T-helper 2 cell (primary cell): ENCODE data around the gene FAM53B.

Experiments used
- DNase-seq, 5 experiments: peaks; one replicate each; pipeline versions ENCODE4 v3.0.0 to v3.0.0-alpha.2; 2012 to 2022

FAM53B gene

DNA sequence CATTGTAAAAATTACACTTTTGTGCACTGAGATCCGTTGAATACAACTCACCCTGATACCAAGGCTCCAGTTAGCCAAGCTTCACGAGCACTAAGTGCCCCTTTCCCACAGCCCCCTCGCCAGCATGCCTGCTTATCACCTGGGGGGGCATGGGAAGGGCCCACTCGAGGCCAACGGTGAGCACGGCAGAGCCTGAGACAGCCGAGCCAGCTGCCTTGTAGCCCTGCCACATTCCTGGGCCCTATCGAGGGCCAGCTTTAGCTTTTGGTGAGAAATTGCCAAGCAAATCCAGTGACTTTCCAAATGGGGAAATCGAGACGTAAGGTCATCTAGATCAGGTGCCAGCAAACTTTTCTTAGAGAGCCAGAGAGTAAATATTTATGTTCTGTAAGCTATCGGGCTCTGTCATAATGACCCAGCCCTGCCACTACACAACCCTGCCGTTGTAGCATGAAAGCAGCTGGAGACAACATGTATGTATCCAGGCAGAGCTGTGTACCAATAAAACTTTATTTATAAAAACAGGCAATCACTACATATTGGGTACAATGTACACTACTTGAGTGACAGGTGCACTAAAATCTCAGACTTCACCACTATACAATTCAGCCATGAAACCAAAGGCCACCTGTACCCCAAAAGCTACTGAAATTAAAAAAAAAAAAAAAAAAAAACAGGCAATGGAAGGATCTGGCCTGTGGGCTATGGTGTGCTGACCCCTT lies 83.6 kb downstream of the FAM53B start:
- no peak for DNase-seq

- DNase-seq, result peak in 2 of 5 experiments; percentile 59 to 71
Measured at GRCh38 chr10:124659380-124659779, 84.8 kb downstream of the FAM53B start.

DNA sequence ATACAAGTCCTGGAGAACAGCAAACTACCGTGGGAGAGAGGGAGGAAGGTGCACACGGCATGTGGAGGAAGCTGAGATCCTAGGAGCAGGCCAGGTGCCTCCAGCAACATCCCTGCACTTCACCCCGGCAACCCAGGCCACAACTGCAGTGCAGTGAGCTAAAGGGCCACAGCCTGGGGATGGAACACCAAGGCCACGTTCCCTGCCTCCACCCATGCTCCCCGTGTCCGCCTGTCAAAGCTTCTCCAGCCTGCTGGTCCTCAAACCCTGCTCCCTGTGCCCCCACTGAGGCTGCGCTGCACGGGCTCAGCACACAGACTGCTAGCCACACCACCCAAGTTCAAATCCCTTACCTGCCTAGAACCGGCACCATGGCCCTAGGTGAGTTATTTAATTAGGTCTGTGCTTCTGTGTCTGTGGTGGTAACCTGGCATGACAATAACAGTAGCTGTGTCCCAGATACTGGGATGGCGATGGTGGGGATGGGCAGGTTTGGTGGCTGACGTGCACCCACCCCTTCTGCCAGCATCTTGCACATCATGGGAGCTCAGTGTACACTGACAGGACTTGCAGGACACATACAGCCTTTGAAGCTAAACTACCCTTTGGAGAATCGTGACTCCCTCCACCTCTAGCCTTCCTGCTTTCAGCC lies 85.5 kb downstream of the FAM53B start:
- peak in 1 of 5 experiments; percentile 52 for DNase-seq

DNA sequence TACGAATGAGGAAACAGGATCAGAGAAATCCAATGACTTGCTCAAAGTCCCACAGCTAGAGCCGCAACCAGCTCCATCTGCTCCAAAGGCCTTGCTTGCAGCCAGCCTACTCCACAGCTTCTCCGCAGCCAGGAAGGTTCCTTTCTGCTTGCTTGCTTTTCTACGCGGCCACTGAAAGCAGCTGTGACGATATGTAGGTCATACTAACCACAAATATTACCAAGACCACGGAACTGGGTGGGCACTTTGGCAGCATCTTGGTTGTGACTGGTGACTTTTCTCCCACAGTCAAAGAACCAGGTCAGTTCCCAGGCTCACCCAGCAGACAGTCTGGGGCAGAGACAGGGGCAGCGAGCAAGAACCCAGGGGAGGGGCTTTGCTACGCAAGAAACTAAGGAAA lies 86.4 kb downstream of the FAM53B start:
- peak in 2 of 5 experiments; percentile 73 to 88 for DNase-seq

DNA sequence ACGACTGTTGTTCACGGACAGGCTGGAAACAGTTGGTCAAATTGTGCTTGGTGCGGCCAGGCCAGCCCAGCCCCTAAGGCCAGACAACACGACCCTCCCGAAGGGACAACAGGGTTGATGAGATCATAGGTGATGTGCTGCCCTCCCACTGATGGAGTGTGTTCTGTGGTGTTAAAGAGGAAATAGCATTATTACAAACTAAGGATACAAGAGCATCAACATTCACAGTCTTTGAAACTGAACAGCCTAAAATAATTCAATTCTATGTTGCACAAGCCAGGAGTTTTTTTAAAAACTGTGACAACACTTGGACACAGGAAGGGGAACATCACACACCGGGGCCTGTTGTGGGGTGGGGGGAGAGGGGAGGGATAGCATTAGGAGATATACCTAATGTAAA lies 87.6 kb downstream of the FAM53B start:
- DNase-seq, result no peak

DNA sequence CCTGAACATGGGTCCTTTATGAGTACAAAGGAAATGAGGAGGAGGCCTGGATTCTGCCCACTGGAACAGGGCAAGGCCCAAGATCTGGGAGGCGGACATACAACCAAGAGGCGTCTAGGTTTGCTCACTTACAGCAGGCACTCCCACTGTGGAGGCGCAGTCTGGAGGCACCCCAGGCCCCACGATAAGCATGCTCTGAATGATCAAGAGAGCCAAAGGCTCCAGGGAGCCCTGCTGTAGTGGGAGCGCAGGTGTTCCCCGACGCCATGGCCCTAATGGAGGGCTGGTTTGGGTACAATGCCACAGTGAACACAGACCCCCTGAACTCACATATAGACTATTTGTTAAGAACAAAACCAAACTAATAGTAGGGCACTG lies 88.1 kb downstream of the FAM53B start:
- no peak for DNase-seq

DNA sequence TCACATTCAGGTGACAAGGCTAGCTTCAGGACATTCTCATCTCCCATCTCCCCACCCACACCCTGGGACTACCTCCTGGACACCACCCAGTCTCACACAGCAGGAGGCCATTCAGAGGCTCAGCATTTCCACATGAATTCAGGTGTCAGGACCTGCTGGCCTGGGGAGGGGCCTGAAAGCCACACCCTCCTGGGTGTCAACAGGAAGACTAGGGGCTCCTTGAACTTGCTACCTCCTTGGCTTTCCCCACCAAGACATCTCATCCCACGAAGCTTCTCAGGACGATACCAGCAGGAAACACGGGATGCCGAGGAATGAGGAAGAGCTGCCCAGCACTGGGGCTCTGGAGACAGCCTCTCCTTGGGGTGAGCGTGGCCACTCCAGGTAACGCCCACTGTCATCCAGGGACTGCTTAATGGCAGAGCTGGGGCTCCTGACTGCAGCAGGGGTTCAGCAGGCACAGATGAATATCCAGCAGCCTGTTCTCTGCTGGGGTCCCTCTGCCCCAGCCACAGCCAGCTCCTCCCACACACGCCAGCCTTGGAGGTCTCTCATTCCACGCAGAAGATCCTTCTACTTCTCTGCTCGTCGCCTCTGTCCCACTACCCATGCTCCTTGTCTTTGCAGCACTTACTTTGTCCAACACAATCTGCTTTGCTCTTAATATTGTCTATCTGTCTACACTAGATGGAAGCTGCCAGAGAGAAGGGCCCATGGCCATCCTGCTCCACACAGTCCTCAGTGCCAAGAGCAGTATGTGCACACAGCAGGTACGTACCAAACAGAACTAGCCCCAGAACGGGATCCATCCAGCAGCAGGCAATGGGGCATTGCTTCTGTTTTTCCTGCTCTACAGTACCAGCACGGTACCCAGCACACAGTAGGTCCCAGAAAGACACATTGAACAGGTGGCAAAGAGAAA lies 88.7 kb downstream of the FAM53B start:
- DNase-seq, result no peak

- peak in 2 of 5 experiments; percentile 15 to 61 for DNase-seq
Measured at GRCh38 chr10:124654686-124655085, 89.5 kb downstream of the FAM53B start.

- no peak for DNase-seq
Measured at GRCh38 chr10:124653811-124654651, 90.1 kb downstream of the FAM53B start.

DNA sequence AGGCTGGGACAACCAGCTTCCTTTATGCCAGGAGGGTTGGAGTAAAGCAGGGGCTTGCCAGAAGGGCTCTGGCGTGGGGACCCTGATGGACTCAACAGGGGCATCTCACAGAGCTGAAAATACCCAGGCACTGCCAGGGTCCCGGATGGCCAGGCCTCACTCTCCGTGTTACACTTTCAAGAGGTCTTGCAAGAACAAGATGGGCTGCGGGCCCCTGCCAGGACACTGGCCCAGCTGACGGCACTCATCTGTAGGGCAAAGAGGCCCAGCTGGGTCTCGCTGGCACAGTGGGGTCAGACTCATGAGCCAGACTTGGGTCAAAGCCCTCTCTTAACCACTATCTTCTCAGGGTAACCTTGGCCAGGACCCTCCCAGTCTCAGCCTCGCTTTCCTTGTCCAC lies 90.9 kb downstream of the FAM53B start:
- no peak for DNase-seq

- DNase-seq, result no peak
Measured at GRCh38 chr10:124652701-124653100, 91.5 kb downstream of the FAM53B start.

DNA sequence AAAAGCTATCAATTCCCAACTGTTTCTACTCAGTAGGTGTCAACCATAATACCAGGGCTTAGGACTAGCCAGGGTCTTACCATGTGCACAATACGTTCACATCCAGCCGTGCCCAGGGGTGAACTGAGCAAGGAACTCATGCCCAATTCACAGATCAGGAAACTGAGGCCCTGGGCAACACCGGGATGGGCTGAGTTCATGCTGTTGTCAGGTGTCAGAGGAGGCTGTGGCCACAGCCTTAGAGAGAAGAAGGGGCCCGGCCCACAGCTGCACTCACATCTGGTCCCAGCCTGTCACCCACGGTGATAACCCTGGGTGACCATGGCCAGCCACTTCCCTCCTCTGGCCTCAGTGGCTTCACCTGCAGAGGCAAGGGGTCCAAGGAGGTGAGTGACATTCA lies 92.0 kb downstream of the FAM53B start:
- DNase-seq, result no peak

DNA sequence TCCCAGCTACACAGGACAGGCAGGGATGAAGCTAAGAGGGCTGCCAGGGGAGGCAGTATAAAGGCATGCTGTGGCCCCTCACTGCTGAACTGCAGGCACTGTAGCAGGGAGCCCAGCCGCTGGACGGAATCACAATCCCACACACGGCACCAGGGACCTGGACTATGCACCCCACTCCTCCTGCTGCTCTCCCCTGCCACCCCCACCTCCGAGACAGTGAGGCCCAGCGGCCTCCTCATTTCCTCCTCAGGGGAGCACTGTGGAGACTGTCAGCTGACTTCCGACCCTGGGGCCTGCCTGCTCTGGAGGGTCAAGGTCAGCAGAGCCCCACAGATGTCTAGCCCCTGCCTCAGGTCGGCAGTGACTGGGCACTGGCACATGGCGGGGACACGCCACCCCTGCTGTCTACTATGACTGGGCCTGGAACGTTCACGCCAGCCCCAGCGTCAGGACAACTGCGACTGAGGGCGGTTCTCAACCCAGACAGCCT lies 92.7 kb downstream of the FAM53B start:
- DNase-seq, result peak in 1 of 5 experiments; percentile 39

DNA sequence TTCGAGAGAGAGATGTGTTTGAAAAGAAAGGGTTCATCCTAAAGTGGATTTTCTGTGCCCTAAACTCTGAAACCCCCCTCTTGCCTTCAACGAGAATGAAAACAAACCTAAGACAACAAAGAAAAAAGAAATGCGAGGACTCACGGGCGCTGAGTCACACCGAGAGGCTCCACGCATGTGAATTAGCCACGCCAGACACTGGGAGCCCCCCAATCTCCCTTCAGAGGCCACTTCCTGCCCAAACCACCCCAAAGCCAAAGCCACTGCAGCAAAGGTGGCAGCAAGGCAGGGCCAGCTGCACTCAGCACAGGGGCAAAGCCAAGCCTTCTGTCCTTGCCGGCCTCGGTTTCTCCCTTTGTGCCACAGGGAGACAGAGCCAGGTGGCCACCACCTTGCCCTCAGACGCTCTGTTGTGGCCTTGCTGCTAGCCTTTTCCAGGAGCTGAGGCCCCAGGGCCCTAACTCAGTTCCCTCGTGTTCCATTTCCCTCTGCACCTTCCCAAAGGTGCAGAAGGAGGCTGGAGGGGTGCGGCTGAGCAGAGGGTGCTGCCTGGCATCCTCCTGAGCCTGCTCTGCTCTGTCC lies 93.3 kb downstream of the FAM53B start:
- DNase-seq, result peak in 4 of 5 experiments; percentile 41 to 91 (median 74)

GRCh38 chr10:124650263-124650662 lies 93.9 kb downstream of the FAM53B start:
- peak in 2 of 5 experiments; percentile 31 to 79 for DNase-seq

DNA sequence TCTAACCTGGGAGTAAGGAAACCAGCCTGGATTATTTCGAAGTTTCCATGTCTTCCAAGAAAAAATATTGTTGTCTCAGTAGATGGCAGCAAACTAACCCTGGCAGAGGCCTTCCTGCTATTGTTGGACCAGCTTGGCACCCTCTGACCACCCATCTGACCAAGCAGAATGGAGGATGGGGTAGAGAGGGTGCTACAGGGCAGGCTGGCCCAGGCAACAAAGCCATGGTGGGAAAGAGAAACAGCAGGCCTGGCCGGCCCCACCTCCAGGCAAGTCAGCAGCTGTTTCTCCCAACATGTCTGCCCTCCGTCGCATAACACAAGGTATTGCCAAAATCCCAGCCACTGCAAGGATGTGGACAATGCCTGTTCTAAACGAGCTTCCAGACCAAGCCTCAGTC lies 95.0 kb downstream of the FAM53B start:
- DNase-seq, result no peak

DNA sequence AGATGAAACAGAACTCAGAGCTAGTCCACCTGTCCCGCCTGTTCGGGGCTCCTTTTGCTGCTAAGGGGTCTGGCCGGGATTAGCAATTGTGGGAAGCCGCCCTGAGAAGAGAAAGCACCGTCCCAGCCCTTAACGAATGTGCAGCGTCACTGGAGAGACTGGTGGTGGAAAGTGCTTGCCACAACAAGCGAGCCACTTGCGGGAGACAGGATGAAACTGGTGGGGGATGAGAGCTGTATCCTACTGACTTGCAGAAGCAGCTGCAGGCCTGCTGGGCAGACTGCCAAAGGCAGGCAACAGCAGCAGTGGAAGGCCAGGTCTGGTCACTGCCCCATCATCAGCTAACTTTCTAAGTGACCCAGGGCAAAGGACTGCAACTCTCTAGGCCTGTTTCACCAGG lies 95.4 kb downstream of the FAM53B start:
- peak in 4 of 5 experiments; percentile 38 to 90 (median 61) for DNase-seq

DNA sequence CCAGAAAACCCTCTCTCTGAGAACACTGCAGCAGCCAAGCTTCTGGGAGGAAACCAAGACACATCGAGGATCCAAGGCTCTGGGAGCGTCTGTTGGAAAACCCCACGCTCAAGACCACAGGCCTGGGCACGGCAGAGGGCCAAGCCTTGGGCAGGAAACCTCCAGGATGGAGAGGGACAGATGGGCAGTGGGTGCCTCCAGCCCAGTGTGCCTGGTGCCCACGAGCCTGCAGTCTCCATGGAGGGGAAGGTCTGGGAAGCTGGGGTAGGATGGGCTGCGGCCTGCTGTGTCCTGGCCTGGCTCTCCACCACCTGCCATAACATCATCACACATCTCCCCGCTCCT lies 96.1 kb downstream of the FAM53B start:
- DNase-seq, result no peak

DNA sequence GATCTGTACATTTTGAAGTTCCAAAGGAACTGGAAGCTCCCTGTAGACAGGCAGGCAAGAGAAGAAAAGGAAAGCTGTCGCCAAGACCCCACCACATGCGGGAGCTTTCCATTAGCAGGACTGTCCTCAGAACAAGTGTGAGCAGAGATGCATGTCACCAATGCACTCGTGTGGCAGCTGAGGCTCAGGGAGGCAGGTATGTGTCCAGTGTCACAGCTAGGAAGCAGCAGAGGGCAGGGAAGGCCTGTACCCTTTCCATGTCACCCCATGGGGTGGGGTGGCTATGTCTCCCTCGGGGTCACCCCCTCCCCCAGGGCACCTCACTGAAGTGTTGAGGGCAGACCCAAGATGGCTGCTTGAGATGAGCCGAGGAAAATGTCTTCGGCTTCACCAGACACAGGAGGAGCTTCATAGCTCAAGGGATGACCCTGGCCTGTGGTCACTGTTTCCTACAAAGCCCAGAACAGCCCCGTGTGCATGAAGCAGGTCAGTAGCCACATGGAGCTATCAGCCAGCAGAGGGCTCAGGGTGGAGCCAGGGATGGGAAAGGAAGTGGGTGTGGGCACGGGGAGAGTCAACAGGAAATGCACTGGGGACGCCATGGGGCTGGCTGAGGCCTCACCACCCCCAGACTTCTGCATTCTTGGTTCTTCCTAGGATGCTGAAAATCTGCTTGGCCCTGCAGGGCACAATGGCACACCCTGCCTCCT lies 96.6 kb downstream of the FAM53B start:
- peak; percentile 32 to 95 (median 65) for DNase-seq

DNA sequence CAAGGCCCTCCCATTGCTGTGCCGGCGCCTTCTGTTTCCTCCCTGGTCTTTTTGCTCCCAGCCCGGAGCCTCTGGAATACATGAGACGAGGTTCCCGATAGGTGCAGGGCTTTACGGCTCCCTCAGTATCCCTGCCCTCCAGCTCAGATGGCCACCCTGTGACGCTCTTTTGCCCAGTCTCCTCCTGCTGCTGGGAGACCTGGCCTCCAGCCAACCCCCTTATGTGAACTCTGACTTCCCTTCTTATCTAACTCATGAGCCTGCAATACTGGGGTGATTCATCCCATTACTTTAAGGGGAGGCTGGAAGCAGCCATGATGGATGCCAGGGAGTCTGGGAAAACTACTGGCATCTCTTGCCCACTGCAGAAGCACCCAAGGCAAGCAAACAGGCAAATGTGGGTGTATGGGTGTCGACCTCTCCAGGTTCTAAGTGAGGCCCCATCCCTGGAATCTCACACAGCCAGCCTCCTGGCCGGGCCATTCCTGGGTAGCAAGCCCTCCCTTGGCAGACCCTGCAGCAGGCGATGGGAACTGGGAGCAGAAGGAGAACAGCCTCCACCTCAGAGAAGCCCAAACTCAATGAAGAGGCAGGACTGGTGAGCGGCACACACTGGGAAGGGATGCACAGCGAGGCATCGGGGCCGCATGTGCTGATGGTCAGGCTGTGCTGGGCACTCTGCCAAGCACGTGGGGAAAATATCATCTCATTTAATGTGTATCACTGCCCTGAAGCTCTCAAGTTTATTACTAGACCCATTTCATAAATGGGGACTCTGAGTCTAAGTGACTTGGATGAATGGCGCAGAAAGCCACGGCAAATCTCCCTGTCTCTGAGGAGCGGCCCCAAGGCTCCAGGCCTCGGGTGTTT lies 97.5 kb downstream of the FAM53B start:
- no peak for DNase-seq
